ENCODE results near the gene PPFIA1.
"Not testable (repeated sequence)": the region's sequence is repeated elsewhere in the genome, so short reads cannot be mapped to it uniquely, and the experiment has no call there.

PPFIA1 gene

GRCh38 chr11:70407814-70408213, 137.3 kb downstream of the PPFIA1 start:
- no peak overlapping the region for H3K27ac ChIP-seq
- DNase-seq (ENCODE audit: low read depth, low spot score), result no peak

- H3K27ac ChIP-seq; DNase-seq (ENCODE audit: low read depth, low spot score): not testable (repeated sequence)
Measured at GRCh38 chr11:70408326-70408725, 137.8 kb downstream of the PPFIA1 start.

DNA sequence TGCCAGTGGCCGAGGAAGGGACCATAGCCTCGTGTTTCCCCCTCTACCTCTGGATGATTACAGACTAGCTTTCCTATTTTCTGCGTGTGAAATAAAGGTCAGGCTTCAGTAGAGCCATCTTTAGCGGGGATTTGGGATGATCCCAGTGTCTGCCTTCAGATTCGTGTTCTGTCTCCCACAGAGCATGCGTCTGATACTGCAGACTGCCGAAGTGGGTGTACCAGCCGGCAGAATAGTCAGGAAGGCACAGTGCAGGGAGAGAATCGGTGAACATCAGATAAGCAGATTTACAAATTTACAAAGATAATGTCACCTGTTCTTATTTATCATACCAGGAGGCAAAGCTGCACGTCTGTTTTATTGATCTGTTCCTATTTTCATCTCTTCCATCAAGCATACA, 138.9 kb downstream of the PPFIA1 start:
- no peak overlapping the region for H3K27ac ChIP-seq
- DNase-seq (ENCODE audit: low read depth, low spot score), result no peak

DNA sequence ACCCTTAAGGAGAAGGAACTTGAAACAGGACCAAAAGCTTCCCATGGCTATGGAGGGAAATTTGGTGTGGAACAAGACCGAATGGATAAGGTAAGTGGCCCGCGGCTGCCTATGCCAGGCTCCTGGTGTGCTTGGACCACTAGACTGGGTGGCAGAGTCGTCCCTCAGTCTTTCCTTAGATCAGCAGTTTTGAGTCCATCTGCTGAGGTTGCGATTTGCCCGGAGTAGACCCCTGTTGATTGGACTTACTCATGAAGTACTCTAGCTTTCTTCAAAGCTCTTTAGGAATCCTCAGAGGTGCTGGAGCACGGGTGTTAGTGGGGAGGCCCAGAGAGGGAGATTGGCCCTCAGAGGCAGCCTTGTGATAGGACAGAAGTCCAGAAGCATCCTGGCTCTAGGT, 139.4 kb downstream of the PPFIA1 start:
- no peak for DNase-seq (ENCODE audit: low read depth, low spot score)
- H3K27ac ChIP-seq, result no peak overlapping the region

DNA sequence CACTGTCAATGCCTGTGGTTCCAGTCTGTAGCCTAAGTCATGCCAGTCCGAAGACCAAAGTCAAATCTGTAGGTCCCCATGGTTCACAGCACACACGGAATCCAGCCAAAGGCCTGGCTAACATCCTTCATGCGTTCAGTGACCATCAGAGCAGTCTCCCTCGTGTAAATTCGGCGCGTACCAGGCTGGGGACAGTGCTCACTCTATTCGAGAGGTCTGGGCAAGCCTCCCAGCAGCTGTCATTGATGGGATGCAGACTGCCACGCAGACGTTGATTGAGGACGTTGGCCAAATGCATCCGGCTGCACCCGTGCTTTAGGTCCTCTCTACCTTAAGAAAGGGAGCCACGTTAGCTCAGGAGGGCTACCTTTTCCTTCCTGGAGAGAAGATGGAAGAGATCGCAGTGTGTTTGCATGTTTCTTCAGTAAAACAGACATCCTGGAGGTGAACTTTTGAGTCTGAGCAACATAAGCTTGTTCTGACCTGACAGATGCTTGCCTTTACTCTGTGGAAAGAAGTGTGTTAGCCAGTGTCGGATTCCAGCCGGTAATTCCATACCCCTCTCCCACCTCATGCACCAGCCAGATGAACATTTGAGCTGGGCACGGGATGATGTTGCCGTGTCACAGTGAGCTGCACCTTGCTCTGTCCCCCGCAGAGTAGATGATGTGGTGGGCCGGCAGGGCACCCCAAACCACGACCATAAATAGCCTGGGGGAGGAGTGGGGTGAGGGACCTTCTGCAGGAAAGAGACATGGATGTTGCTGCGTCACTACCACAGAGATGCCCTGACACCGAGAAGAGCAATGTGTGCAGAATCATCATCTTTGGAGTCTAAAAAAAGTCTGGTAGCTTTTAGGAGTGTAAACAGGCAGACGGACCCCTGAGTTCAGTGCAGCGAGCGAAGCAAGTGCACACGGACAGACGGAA, 140.1 kb downstream of the PPFIA1 start:
- no peak for DNase-seq (ENCODE audit: low read depth, low spot score)
- no peak overlapping the region for H3K27ac ChIP-seq

DNA sequence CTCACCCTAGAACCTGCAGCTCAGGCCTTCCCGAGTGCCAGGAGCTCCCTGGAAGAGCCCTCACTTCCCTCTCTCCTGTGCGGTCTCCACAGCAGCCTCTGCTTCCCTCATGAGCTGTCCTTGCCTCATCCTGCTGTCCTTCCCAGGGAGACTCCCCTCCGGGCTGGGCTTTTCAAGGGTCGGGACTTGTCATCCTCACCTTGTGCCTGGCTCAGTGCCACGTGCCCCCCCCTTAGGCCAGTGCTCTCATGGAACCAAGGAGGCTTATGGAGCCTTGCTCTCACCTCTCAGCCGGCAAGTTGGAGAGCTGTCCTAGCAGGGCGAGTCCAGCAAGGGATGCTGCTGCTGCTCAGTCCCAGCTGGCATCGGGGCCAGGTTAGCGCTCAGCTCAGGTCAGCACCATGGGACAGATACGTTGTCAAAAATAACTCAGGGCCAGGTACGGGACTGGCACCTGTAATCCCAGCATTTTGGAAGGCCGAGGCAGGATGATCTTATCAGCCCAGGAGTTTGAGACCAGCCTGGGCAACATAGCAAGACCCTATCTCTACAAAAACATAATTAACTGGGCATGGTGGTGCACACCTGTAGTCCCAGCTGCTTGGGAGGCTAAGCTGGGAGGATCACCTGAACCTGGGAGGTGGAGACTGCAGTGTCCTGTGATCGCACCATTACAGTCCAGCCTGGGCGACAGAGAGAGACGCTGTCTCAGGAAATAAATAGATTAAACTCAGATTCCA, 141.4 kb downstream of the PPFIA1 start:
- DNase-seq (ENCODE audit: low read depth, low spot score), result no peak
- H3K27ac ChIP-seq, result no peak overlapping the region

GRCh38 chr11:70413151-70413550, 142.7 kb downstream of the PPFIA1 start:
- DNase-seq (ENCODE audit: low read depth, low spot score), result no peak
- no peak overlapping the region for H3K27ac ChIP-seq

DNA sequence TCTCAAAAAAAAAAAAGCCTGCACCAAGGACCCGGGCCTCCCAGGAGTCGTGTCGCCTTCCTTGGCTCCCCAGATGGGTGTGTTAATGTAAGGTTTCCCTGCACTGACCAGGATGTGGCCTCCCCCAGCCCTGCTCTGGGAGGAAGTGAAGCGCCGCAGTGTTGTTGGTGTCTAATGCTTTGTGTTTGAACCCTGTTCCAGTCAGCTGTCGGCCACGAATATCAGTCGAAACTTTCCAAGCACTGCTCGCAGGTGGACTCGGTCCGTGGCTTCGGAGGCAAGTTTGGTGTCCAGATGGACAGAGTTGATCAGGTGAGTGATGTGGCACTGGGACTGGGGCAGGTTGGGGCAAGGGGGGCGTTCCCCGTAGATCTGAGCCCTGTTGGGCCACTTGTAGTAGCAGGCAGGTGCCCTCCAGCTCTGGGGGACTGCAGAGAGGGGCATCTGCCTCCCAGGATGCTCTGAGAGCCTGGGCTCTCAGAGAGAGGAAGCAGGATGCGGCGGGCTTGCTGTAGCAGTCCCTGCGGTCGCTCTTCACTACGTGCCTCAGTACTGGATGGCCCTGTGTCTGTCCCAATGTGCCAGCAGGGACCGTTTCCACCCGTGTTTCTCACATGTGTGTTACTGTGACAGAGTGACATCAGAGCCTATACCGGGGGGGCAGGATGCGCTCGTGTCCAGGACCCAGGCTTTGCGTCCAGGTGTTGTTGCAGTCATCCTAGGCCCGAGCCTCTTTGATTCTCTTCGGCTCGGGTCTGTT, 144.0 kb downstream of the PPFIA1 start:
- no peak overlapping the region for H3K27ac ChIP-seq
- no peak for DNase-seq (ENCODE audit: low read depth, low spot score)

DNA sequence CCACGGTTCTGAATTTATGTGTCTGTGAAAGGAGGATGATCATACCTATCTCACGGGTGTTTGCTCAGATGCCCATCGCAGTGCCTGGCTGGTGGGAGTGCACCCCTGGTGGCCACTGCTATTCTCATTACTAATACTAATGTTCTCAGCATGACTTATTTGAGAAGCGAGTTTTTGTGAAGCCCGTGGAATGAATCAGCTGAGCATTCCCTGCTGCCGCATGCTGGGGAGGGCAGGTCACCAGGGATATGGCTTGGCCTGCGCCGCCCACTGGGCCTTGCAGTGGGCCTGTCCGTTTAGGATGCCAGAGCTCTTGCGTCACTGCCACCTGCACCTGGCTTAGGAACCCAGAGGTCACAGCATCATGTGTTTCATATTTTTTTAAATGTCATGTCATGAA, 144.7 kb downstream of the PPFIA1 start:
- no peak overlapping the region for H3K27ac ChIP-seq
- DNase-seq (ENCODE audit: low read depth, low spot score), result no peak

DNA sequence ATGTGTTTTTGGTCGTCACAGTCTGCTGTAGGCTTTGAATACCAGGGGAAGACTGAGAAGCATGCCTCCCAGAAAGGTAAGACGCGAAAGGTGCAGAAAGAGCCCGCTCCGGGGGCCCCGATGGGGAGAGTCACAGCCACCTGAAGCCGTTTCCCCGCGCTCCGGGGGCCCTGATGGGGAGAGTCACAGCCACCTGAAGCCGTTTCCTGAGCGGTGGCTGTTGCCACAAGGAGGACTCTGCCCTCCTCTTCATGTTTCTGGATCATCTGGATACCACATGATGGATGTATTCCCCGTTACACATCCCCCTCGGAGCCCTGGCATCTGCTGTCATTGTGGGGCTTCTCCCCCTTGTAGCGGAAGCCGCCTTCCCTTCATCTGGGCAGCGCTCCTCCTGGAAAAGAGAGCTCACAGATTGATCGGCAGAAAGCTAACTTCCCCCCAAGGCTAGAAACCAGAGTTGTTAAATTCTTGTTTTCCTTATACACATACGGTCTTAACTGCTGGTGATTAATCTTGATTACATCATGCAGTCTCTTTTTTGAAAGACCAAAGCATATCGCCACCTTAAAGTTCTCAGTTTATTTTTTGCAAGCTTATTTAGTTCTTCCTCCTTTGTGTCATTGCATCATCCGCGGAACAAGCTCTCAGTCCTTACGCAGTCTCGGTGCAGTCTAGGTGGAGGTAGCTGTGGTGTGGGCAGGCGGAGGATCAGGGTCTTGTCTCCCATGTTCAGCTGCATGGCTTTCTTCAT, 145.3 kb downstream of the PPFIA1 start:
- H3K27ac ChIP-seq, result peak overlapping the region; percentile 17
- DNase-seq (ENCODE audit: low read depth, low spot score), result no peak

DNA sequence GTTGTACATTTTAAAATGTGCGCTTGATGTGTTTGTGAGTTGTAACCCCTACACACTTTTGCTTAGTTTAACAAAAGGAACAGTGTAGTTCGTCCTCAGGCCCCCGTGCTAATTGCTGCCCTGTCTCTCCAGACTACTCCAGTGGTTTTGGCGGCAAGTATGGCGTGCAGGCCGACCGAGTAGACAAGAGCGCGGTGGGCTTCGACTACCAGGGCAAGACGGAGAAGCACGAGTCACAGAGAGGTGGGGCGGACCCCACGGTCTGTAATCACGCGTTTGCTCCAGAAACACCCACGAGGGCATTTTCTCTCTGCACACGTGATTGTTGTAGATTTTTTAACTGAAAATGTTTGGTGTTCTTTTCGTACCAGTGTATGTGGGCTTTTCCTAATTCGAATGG, 146.4 kb downstream of the PPFIA1 start:
- DNase-seq (ENCODE audit: low read depth, low spot score), result no peak
- no peak overlapping the region for H3K27ac ChIP-seq

DNA sequence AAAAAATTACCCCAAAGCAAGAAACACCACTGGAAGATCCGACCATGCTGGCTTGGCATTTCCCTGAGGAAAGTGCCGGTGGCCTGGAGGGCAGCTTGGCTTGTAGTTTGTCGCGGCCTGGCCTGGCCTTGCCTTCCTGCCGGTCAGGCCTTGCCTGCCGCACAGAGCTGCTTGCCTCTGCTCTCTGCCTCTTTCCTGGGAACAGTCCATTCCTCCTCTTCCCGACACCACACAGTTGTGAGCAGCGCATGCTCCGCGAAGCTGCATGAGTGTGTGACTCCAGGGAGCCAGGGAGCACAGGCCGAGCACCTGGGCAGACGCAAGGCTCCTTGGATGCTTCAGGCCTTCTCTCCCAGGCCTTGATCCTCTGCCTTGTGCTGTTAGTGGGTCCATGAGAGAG, 147.6 kb downstream of the PPFIA1 start:
- no peak overlapping the region for H3K27ac ChIP-seq
- DNase-seq (ENCODE audit: low read depth, low spot score), result no peak

GRCh38 chr11:70419307-70420007, 149.0 kb downstream of the PPFIA1 start:
- H3K27ac ChIP-seq, result no peak overlapping the region
- no peak for DNase-seq (ENCODE audit: low read depth, low spot score)

DNA sequence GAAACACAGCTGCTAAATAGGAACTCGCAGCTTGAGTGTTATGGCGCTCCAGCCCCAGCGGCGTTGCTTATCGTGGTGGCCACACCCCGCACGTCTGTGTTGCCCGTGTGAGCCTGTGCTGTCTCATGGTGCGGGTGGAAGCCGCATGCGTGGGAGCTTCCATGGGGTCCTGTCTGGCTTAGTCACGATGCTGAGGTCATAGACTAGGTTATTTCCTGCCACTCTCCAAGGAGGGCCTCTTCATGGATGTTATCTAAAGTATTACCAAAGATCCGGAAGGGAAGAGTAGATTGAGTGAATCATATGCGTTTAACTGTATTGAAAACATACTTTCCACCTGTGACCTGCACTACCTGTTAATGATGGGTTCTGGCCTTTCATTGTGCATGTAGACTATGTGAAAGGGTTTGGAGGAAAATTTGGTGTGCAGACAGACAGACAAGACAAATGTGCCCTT, 149.5 kb downstream of the PPFIA1 start:
- DNase-seq (ENCODE audit: low read depth, low spot score), result no peak
- H3K27ac ChIP-seq, result no peak overlapping the region

- H3K27ac ChIP-seq, result no peak overlapping the region
- DNase-seq (ENCODE audit: low read depth, low spot score), result no peak
Measured at GRCh38 chr11:70420496-70420895, 150.0 kb downstream of the PPFIA1 start.

- DNase-seq (ENCODE audit: low read depth, low spot score), result no peak
- no peak overlapping the region for H3K27ac ChIP-seq
Measured at GRCh38 chr11:70421123-70421522, 150.6 kb downstream of the PPFIA1 start.

DNA sequence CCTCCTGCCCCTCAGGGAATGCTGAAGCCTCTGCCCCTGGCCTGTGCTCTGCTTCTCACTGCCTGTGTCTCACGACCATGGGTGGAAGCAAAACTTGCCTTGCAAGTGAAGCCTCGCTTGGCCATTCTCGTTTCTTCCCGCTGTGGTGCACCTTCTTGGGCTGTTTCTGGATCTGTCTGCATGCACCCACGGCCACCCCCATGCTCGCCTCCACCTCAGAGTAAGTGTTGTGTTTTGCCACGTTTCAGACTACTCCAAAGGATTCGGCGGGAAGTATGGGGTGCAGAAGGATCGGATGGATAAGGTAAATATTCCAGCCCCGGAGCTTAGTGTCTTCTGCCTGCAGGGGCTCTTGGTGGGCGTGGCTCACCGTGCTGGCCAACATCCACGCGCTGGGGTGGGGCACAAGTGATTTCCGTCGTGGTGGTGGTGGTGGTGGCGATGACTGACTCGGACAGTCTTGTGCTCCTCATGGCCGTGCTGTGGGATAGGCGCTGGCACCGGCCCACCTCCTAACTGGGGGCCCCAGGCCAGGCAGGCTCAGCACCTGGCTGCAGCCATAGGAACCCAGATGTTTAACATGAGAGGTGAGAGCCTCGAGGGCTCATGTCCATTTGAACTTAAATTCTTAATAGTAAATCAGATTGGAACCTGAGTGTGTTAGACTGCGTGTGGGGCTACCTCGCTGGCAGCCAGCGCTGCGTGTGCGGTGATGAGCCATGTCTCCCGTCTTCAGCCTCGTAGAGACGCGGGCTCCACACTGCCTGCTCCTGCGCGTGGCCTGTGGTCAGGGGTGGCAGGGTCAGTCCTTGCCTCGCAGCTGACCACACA, 152.4 kb downstream of the PPFIA1 start:
- no peak overlapping the region for H3K27ac ChIP-seq
- DNase-seq (ENCODE audit: low read depth, low spot score), result no peak
